SKM-1 treated with dmso at 0.1 percent for 144 hours (cell line): ENCODE measurements around the gene CHD9.
"Not testable (repeated sequence)": the region's sequence is repeated elsewhere in the genome, so short reads cannot be mapped to it uniquely, and the experiment has no call there.

ENCODE experiments used
- DNase-seq: peaks from one replicate; lab custom pipeline; 2025; ENCODE audit not compliant: unreplicated experiment; lab: John Stamatoyannopoulos, UW

The CHD9 gene

GRCh38 chr16:53074296-53074695 is 19.5 kb downstream of the CHD9 start:
- DNase-seq, result not testable (repeated sequence)

DNA sequence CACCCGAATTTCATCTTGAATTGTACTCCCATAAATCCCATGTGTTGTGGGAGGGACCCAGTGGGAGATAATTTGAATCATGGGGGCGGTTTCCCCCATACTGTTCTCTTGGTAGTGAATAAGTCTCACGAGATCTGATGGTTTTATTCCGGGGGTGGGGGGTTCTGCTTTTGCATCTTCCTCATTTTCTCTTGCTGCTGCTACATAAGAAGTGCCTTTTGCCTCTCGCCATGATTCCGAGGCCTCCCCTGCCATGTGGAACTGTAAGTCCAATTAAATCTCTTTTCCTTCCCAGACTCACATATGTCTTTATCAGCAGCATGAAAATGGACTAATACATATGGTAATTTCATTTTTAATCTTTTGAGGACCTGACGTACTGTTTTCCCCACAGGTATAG is 20.7 kb downstream of the CHD9 start:
- DNase-seq, result not testable (repeated sequence)

DNA sequence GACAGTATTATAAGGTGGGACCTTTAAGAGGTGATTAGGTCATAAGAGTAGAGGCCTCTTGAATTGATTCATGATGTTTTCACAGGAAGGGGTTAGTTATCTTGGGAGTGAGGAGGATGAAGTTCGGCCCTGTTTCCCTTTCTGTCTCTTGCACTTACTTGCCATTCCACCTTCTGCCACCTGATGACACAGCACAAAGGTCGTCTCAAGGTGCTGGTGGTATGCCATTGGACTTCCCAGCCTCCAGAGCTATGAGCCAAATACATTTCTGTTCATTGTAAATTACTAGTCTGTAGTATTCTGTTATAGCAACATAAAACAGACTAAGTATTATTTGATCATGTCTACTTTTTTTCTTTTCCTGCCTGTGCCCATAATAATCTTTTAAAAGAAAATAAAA is 23.5 kb downstream of the CHD9 start:
- DNase-seq, result no peak

GRCh38 chr16:53078765-53079485 is 24.1 kb downstream of the CHD9 start:
- DNase-seq, result no peak

DNA sequence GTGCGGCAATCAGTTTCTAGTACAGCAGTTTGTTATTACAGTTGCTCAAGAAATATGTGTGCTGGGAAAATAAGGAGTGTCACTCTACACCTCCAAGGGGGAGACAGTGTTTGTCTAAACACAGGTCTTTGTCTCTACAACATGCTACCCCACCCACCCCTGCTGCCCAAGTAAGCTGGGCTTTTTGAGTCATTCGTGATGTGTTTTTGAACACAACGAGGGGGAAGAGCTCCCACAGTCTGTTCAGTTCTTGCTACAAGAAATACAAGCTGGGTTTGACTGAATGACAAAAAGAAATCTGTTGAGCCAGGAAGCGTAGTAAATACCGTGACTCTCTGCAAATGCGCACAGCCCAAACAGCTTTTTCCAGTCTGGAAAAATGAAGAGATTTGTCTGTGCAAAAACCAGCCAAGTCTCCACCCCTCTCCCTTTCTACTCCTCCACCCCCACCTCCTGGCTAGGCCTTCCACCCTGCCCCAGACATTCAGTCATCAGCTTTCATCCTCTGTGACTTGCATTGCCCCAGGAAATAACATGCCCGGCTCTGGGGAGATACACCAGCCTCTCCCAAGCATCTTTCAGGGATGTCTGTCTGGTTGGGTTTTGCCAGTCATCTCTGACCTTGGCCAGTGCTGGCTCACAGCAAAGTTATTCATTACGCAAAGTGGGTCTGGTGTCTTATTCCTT is 25.7 kb downstream of the CHD9 start:
- no peak for DNase-seq

- no peak for DNase-seq
Observed at GRCh38 chr16:53081032-53081424, 26.2 kb downstream of the CHD9 start.

GRCh38 chr16:53081686-53082407 is 27.1 kb downstream of the CHD9 start:
- no peak for DNase-seq

- no peak for DNase-seq
Observed at GRCh38 chr16:53082509-53082908, 27.7 kb downstream of the CHD9 start.

DNA sequence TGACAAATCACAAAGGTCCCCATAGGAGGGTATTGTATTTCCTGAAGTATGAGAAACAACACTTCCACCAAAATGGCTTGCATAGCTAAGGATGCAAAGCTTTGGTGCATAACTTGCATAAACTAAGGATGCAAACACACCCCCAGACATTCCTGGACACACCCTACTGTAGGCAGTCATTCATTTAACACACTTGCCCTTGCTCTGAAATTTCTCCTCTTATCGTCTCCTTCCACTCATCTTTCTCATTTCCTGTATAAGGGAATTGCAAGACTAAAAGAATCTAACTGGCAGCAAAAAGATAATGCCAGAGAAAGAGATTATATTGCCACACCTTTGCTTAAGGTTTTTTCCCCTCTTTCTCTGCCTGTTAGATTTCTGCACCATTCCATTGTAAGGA is 28.3 kb downstream of the CHD9 start:
- no peak for DNase-seq

GRCh38 chr16:53084141-53084541 is 29.4 kb downstream of the CHD9 start:
- no peak for DNase-seq

DNA sequence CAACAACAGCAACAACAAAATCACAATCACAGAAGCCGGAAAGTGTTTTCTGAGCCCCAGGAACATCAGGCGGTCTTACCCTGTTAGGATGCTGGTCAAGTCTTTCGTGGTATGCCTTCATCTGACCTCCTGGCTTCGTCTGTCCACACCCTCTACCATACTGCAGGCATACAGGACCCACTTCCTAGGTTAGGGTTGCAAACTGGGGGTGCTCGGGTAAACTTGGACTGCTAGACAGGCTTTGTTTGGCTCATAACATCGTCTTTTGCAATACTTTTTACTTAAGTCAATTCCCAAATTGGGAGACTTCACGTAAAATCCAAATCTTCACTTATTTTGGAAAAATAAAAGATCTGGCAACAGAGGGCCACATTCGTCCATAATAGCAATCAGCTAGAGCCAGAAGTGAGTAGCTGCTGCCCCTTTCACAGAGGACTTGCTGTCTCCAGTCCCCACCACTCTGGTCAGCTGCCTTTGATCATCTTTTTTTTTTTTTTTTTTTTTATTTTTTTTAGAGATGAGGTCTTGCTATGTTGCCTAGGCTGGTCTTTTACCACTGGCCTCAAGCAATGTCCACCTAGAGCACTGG is 30.0 kb downstream of the CHD9 start:
- DNase-seq, result no peak

DNA sequence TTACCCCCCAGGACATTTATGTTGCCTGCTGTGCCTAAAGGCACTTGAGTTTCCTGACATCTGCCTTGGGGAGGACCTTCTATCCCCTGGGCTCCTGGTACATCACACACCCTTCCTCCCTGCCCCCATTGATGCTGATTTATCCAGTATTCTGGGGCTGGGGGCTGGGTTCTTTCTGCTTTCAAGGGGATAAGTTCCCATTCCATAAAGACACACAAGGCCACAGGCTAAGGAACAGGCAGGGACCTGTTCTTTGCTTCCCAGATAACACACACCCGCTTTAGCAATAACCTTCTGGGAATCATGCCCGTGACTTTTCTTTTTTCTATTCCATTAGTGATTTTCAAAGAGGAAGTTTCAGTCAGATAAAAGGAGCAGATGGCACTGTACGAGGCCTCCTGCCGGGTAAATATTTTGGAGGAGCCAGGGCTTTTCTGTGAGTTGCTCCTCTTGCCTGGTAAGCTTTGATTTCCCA is 30.6 kb downstream of the CHD9 start:
- no peak for DNase-seq

- no peak for DNase-seq
Observed at GRCh38 chr16:53085931-53086421, 31.2 kb downstream of the CHD9 start.

- DNase-seq, result no peak
Observed at GRCh38 chr16:53087101-53087500, 32.3 kb downstream of the CHD9 start.

GRCh38 chr16:53089434-53090285 is 34.9 kb downstream of the CHD9 start:
- DNase-seq, result no peak

DNA sequence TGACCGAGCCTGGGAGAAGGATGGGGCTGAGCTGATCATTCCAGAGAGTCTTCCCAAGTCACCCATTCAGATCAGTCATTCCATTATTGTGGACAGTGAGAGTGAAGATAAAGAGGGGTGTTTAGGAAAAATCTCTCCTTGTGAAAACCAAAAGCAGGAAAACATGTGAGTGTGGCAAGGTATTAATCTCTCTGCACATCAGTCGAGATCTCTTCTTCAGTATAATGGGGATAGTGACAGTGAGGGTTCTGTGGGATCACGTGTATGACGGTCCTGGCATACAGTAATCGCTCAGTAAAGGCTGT is 35.4 kb downstream of the CHD9 start:
- DNase-seq, result no peak

GRCh38 chr16:53090591-53091411 is 36.0 kb downstream of the CHD9 start:
- DNase-seq, result peak; percentile 87

DNA sequence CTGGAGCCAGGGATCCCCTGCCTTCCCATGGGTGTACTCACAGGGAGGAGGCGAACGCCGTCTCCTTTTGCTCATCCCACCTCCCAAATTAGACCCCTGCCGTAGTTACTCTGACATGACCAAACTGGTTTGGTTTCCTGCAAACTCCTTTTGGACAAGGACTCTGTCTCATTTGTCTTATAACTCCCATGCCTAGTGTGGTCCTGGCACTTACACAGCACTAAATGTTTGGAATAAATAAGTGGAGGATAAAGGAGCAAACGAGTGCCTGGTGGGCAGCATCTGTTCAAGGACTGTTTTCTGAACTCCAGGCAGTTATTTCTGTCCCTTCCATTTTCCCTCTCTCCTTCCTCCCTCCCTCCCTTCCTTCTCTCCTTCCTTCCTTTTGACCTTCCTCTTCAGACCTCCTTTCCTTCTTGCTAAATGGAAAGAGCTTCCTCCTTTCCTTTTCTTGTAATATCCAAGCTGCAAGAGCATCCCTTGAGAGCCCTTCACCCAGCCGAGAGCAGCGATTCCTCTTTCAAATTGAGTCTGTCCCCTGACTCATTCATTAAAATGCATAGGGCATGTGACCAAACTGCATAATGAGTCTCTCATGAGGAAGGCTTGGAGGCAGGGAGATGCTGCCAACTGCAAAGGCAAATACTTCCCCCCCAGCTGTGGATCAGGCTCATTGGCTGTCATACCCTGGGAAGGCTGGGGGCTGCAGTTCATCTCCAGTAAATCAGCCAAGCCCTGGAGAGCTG is 36.8 kb downstream of the CHD9 start:
- DNase-seq, result peak; percentile 74

DNA sequence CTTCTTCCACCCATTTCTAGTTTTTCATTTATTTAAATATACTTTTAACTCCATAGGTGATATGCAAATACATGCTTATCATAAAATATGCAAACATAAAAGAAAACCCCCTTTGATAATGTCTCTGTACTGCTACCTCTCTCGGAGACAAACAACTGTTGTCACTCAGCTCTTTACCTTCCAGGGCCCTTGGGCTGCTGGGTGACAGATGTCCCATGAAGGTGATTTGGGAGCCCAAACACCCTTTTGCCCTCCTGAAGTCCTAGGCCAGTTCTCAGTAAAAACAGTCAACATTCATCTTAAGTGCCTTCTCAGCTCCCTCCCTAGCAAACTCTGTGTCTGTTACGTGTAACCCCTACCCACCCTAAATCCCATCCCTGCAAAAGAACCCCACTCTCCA is 37.5 kb downstream of the CHD9 start:
- DNase-seq, result no peak
